HG02610 (cell line): ENCODE data around the gene CACNB2.

Experiments used
- ATAC-seq: cut with Tn5 transposase; IDR thresholded peaks from one replicate; pipeline ENCODE4 v1.9.1; 2021; ENCODE audit warnings: mild to moderate bottlenecking, moderate library complexity; ENCODE audit not compliant: unreplicated experiment

The CACNB2 gene

GRCh38 chr10:18278181-18278580 lies 138.0 kb downstream of the CACNB2 start:
- no peak for ATAC-seq

GRCh38 chr10:18279173-18279572 lies 138.9 kb downstream of the CACNB2 start:
- ATAC-seq = no peak

DNA sequence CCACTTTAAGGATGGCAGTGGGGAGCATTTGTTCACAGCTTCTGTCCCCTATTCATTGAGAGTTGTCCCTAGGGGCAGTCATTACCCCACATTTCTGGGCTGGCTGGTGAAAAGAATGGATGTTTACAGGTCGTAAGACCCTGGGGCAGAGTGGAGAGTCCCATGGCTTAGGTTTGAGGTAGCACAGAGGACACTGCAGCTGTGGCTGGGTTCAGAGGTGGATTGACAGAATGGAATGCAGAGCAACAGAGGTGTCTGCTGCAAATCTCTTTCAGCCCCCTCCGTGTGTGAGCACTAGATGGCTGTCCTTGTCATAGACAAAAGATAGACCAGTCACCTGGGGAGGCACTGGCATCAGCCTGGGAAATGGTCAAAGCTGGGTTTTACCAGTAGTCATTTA lies 141.9 kb downstream of the CACNB2 start:
- ATAC-seq = no peak

DNA sequence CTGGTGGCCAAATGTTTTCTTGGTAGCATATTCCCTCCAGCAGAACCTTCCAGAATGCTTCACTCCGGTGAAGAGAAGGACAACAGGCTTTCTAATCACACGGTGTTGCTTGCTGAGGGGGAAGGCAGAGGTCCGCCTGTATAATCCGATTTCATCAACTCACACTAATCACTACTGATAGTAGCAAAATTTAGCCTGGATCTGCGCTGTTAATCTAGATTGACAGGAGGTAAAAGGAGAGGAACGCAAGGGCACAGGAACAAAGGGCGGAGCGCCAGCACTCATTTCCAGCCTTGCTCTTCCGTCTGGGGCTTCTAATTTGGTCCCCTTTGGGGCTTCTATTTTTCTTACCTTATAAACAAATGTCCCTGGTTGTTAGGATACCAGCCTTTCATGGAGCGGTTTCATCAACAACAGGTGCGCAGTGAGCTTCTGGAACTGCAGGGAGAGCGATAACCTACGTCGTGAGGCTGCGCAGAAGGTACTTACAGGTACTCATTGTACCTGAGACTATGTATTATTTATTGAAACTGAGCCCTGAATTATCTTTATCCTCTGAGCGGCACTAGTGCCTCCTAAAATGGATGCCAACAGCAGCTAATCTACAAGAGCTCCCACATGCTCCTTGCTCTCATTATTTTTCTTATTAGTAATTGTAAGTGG lies 150.6 kb downstream of the CACNB2 start:
- ATAC-seq = no peak

- peak; percentile 64 for ATAC-seq
Observed at GRCh38 chr10:18293536-18294510, 153.6 kb downstream of the CACNB2 start.

DNA sequence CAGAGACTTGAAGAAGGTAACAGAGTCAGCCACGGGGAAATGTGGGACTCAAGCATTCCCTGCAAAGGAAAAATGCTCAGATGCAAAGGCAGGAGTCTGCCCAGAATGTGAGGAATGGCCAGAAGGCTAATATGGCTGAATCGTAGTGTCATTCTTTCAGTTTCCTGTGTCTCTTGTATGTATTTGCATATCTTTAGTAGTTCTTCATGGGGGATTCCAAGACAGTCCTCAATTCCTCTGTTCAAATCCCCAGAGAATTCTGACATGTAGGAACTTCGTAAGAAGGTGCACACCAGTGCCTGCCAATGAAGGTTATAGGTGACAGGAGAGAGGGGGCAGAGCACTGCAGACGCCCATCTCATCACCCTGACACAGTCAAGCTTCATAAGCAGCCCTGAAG lies 154.4 kb downstream of the CACNB2 start:
- peak; percentile 34 for ATAC-seq

GRCh38 chr10:18297659-18298058 lies 157.4 kb downstream of the CACNB2 start:
- ATAC-seq = no peak

GRCh38 chr10:18298256-18298655 lies 158.0 kb downstream of the CACNB2 start:
- no peak for ATAC-seq

DNA sequence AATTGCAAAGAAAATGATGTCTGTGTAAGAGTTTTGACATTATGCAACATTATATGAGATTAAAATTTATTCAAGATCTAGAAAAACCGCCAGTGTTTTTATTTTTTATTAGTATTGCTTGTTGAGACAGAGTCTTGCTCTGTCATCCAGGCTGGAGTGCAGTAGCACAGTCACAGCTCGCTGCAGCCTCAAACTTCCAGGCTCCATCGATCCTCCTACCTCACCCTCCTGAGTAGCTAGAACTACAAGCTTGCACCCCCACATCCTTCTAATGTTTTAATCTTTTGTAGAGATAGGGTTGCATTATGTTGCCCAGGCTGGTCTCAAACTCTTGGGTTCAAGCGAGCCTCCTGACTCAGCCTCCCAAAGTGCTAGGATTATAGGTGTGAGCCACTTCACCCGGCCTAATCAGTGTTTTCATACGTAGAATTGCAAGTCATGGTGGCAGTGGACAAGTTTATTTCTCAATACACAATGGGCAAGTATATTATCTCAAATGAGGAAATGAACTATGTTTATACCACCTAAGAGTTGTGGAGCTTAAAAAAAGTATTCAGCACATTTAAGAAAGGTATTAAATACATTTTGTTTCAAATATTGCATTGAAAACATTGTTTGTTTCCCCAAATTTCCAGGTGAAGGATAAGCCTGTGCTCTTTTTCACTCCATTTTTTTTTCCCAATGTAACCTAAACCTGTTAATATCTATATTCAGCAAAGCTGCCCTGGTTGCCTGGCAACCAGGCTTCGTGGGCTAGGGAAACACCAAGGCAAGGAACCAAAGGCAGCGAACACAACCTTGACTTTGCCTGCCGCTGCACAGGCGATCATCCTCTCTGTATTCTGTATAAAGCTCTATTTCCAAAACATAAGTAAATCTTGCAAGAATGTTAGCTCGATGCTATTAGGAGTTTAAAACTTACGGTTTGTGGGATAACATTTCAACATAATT lies 163.9 kb downstream of the CACNB2 start:
- no peak for ATAC-seq

DNA sequence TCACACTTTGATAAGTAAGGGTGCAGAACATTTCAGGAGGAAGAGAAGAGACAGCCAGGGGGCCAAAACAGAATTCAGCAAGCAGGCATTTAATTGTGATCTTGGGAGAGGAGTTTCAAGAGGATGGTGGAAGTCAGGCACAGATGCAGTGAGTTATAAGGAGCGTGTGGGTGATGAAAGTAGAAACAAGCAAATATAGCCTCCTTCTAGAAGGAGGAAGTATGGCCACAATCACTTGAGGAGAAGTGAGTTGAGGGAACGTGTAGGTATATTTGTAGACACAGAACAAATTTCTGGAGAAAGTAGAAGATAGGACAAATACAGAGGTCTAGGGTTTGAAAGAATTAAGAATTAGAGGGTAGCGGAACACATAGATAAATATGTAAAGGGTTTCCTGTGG lies 165.8 kb downstream of the CACNB2 start:
- ATAC-seq = no peak

DNA sequence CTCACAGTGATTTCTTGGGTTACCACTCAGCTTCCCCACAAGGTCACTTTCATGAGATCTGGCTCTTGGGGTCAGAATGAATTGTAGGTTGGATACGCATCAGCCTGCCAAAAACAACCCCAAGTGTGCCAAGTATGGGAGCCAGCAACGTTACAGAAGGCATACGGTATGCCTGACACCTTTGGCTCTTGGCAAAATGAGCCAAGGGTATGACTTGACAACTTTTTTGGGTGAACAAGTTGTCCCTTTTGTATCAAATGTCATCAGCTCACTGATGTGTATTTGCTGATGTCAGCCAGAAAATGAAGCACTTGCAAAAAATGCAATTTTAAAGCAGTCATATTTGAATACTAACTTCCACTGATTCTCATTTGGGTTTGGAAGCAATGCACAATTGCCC lies 168.4 kb downstream of the CACNB2 start:
- no peak for ATAC-seq

GRCh38 chr10:18310761-18311160 lies 170.5 kb downstream of the CACNB2 start:
- ATAC-seq = no peak

GRCh38 chr10:18312374-18313139 lies 172.3 kb downstream of the CACNB2 start:
- no peak for ATAC-seq

DNA sequence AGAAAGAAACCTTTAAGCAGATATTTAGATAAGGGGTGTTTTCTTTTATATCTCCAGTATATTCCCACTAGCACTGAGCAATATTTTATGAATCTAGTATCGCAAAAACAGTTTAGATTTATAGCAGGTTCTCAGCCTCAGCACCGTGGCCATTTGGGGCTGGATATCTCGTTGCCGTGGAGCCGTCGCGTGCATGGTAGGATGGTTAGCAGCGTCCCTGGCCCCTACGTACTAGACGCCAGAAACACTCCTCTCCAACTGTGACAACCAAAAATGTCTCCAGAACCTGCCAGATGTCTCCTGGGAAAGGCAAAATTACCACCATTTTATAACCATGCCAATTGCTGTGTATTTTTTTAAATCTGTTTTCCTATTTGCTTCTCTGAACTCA lies 172.9 kb downstream of the CACNB2 start:
- ATAC-seq = no peak

DNA sequence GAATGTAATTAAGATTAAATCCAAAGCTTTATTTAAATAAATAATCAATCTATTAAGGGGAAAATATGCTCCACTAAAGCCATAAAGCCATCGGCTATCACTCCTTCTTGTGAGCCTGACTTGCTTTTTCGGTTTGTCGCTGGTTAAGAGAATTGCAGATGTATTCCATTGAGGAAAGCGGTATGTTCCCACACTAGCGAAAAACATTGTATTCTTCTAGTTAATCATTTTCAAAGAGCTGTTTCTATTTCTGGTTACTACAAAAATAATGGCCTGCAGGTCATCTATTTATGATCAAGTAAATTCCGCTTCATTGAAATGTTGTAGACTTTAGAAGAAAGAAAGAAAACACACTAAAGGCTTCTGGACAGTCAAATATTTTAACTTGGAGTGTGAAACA lies 173.4 kb downstream of the CACNB2 start:
- ATAC-seq = no peak

DNA sequence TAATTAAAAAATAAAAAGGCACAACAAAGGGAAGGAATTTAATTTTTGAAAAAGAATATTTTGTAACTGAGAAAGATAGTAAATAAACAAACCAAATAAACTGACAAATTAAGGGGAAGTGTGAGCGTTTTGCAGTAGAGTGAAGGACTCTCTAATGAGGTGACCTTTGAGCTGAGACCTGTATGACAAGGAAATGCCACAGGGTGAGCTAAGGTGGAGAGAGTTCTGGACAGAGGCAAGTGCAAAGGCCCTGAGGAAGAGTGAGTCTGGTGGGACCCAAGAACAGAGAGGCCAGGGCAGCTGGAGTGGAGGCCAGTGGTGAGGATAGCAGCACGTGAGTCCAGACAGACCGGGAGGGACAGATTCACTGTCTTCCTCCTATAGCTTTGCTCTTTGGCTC lies 179.4 kb downstream of the CACNB2 start:
- ATAC-seq = no peak

DNA sequence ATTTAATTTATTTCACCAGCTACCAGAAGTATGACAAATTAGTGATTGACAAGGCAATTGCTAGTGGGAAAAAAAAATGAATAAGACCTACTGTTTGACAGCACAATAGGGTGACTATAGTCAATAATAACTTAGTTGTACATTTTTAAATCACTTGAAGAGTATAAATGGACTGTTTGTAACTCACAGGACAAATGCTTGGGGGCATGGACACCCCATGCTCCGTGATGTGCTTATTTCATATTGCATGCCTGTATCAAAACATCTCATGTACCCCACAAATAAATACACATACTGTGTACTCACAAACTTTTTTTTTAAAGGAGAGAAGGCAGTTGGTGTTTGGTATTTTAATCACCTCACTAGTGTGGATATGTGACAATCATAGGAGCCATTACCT lies 181.1 kb downstream of the CACNB2 start:
- no peak for ATAC-seq

- no peak for ATAC-seq
Observed at GRCh38 chr10:18323916-18324315, 183.7 kb downstream of the CACNB2 start.

DNA sequence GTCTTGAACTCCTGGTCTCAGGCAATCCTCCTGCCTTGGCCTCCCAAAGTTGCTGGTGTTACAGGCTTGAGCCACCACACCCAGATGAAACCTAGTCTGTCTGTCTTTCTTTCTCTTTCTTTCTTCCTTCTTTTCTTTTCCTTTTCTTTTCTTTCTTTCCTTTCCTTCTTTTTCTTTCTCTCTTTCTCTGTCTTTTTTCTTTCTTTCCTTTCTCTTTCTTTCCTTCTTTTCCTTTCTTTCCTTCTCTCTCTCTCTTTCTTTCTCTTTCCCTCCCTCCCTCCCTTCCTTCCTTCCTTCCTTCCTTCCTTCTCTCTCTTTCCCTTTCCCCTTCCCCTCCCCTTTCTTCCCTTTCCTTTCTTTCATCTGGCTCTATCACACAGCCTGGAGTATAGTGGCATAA lies 185.2 kb downstream of the CACNB2 start:
- no peak for ATAC-seq

DNA sequence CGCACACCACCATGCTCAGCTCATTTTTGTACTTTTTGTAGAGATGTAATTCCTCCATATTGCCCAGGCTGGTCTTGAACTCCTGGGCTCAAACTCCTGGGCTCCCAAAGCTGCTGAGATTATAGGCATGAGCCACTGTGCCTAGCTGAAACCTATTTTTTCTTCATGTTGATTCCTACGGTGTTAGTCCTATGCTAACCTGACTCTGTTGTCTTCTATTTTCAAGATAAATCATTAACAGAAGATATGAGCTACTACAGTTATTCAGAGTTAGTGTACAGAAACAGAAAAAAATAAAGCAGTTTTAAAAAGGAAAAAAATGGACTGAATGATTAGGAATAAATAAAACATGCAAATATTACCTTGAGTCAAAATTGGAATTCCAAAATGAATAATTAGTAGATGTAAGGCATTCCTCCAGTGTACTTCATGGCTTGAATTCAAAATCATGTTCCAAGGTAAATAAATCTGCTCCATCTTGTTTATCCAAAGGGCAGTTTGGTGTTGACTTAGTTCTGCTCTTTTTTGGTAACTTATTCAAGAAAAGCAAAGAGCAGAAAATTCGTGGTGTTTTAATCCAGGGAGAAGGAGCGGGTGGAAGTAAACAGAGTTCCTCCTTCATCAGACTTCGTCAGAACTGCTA lies 185.8 kb downstream of the CACNB2 start:
- no peak for ATAC-seq
